GM21723 (cell line): Measurements from ENCODE around the gene CEP250.
"Not testable (repeated sequence)": the region's sequence is repeated elsewhere in the genome, so short reads cannot be mapped to it uniquely, and the experiment has no call there.

Experiments used
- ATAC-seq: cut with Tn5 transposase; IDR thresholded peaks from one replicate; pipeline ENCODE4 v1.9.1; 2021; ENCODE audit warnings: mild to moderate bottlenecking, moderate library complexity; ENCODE audit not compliant: unreplicated experiment

CEP250 gene

DNA sequence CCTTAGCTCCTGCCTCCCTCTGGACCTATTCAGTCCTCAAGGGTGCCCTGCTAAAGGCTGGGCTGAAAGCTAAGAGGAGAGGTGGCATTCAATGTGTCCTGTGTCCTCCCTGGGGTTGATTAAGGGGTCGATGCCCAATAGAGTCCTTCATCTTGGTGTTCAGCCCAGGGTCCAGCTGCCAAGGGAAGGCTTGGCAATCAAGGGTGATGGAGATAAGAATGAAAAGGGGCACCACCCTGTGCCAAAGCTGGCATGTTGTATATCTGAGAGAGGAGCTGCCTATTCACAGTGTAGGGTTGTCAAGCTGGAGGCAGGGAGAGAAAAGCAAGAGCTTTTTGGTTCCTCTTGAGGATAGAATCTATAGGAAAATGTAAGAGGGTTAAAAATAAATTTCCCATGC is 61.7 kb downstream of the CEP250 start:
- ATAC-seq, result no peak

DNA sequence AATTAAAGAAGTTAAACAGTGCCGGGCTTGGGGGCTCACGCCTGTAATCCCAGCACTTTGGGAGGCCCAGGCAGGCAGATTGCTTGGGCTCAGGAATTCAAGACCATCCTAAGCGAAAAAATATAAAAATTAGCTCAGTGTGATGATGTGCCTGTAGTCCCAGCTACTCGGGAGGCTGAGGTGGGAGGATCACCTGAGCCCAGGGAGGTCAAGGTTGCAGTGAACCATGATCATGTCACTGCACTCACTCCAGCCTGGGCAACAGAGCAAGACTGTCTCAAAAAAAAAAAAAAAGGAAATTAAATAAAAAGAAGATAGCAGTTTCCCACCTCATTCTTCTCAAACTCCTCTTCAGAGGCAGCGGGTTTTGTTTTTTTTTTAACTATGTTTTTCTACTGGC is 62.4 kb downstream of the CEP250 start:
- not testable (repeated sequence) for ATAC-seq

DNA sequence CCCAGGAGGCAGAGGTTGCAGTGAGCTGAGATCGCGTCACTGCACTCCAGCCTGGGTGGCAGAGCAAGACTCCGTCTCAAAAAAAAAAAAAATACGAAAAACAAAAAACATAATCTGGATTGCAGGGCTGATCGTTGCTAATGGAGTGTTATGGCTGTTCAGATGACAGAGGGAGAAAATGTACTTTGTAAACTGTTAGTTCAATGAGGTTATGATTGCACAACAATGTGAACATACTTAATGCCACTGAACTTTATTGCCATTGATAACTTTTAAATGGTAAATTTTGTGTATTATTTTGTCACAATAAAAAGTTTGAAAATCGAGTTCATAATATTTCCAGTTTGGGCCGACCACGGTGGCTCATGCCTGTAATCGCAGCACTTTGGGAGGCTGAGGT is 63.6 kb downstream of the CEP250 start:
- ATAC-seq, result no peak

DNA sequence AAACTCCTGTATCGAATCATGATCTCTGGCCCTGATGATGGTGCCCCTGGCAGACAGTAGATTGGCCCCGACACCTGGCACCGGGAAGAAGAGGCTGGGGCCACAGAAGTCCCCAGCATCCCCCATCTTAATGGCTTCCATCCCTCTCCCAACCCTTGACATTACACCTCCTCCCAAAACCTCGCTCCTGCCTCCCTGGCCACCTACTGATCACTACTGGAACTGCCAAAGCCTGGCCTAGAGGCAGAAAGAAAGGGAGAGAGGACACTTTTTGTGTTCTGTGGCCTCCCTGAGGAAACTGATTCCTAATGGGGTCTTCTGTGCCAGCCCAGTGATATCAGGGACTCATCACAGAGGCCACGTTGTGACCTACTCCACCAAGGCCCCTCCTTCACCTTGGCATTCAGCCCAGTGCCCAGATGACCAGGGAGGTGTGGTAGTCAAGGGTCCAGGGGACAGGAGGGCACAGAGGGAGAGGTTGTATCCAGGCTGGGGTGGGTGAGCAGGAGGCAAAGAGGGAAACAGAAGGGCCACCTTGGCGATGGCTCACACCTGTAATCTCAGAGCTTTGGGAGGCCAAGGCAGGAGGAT is 68.0 kb downstream of the CEP250 start:
- no peak for ATAC-seq

DNA sequence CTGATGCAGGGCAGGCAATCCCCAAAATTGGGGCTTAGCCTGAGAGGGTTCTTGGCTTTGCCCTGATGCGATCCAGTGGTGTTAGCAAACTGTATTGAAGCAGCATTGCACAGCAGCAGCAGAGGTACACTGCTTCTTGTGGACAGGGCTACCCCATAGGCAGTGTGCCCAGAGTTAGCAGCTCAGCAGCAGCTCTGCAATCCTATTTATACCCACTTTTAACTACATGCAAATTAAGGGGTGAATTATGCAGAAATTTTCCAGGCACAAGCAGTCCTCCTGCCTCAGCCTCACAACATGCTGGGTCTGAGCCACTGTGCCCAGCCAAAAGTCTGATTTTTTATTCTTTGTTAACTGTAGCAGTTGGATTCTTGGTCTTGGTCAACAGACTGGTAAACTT is 70.2 kb downstream of the CEP250 start:
- ATAC-seq, result no peak

DNA sequence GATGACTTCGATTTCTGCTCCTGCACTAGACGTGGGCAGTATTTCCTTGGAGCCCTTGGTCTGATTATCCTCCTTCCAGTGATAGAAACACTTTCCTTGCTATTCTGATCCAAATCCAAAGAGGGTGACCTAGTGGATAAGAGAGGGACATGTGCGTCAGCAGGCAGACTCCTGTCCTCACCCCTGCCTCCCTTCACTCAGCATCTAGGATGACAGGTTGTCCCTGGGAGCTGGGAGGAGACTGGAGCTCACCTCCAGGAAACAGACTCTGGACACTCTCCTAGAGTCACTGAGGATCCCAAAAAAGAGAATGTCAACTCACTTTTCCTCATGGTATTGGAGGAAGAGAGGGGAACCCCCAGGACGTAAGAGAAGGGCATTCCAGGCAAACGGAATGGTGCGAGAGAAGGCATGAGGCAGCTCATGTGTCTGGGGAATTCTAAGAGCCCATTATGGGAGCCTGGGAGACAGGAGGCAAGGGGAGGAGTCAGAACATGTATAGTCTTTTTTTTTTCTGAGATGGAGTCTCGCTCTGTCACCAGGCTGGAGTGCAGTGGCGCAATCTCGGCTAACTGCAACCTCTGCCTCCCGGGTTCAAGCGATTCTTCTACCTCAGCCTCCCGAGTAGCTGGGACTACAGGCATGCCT is 71.8 kb downstream of the CEP250 start:
- ATAC-seq, result no peak

DNA sequence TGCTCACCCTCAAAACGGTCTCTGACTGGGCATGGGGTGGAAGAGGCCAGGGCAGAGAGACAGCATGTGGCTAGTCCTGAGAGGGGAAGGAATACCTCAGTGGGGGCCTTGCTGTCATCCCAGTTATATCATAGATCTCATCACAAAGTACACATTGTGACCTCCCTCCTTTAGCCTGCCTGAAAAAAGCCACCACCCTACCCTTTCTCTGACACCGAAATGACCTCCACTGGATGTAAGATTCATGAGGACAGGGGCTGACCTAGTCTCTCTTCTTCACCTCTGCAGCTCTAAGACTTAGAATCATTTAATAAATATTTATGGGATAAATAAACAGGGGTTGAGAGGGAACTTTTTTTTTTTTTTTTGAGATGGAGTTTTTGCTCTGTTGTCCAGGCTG is 74.2 kb downstream of the CEP250 start, which contains the start of gene C20orf173:
Gene C20orf173 (minus strand): TSS at position 101 of the 400 bp plus-strand sequence. CDS start 279 bp downstream, outside the sequence.
- ATAC-seq, result no peak

DNA sequence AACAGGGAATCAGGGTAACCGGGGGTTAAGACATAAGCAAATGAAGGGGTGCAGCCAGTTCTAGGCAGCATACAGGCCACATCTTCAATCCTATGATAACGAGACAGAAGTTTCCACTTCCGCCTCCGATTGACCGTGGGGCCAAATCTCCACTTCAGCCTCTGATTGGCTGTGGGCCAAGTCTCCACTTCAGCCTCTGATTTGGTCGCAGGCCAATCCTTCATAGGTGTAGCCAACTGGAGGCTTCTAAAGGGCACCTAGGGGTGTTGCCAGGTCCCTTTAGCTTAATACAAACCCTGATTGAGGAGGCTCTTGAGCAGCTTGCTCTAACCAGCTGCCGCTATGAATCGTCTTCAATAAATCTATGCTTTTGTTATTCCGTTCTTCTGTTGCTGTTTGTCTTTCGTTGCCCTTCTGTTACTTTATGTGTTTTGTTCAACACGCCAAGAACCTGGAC is 84.4 kb downstream of the CEP250 start:
- ATAC-seq, result peak; percentile 65

DNA sequence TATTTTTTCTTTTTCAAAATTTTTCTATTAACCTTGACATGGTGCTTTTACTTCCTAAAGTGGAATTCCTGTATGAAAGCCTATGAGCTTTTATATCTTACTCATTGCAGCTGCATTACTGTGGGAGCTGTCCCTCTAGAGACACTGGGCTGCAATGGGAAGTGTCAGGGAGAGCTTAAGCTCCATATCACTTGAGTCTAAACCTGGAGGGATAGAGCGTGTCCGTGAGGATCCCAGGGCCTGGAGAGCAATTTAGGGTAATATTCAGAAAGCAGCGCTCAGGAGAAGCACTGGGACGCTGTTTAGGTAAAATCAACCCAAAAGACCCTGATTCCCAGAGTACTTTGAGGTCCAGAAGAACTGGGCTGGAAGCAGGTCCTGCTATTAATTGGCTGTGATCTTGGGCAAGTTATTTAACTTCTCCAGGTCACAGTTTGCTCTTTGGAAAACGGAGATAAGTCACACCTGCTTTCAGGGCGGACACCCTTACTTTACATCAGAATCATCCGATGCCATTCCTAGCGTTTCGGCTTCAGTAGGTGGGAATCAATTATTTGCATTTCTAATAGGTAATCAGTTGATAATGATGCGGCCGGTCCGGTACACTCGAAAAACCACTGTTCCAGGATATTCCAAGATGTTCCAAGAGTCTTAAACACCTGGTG is 85.9 kb downstream of the CEP250 start:
- ATAC-seq, result no peak

DNA sequence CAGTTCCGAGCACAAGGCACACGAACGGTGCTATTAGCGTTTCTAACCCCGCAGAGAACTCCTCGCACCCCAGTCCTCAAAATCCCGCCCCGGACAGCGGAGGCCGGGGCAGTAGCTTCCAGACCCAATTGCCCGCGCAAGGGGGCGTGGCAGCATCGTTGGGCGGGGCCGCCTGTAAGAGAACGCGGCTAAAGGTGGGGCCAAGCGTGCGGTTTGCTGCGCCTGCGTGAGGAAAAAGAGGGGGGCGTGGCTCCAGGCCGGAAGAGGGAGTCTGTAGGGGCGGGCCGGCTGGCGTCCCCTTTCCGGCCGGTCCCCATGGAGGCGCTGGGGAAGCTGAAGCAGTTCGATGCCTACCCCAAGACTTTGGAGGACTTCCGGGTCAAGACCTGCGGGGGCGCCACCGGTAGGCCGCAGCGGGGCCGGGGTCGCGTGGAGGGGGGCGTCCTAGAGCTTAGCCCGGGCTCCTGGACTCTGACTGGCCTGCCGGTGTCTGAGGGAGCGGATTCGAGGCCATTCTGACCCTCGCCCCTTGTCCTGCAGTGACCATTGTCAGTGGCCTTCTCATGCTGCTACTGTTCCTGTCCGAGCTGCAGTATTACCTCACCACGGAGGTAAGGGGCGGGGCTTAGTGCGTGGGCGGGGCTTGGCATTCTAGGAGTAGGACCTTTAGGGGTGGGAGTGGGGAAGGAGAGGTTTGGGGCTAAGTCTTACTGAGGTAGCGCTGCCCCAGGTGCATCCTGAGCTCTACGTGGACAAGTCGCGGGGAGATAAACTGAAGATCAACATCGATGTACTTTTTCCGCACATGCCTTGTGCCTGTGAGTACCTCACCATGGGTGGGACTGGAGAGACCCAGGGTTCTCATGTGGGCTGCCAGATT is 86.6 kb downstream of the CEP250 start, which contains the start of gene ERGIC3:
Gene ERGIC3 (plus strand): TSS at position 296 of the 880 bp plus-strand sequence. CDS start 20 bp downstream, at position 316.
- peak; percentile 84 for ATAC-seq

DNA sequence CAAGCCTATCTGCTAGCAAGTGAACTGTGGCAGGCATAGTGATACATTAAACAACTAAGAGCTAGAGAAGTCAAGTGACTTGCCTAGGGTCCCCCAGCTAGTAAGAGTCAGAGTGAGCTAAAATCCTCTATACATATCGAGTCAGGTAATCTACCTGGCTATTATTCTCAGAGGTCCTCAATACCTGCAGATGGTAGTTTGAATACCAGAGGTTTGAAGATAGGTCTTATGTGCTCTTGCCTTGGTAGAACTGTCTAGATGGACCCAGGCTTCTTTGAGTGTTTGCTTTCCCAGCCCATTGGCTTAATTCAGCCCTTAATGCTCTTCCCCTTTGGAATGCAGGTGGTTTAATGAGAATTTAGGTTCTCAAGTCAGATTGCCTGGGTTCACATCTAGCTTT is 87.6 kb downstream of the CEP250 start:
- no peak for ATAC-seq

DNA sequence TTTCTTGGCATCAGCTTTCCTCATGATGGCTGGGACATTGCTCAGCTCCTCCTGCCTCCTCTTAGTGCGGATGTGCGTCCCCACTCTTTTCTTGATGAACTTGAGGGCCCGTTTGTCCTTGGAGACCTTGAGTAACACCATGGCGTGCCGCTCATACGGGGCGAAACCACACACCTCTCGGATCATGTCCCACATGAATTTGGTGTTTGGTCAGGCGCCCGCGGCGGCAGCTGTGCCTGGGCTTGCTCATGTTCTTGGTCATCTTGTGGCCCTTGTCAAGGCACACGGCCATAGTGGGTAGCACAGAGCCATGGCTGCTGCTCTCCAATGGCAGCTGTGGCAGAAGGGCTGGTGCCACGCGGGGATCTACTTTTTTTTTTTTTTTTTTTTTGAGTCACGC is 89.0 kb downstream of the CEP250 start:
- no peak for ATAC-seq

DNA sequence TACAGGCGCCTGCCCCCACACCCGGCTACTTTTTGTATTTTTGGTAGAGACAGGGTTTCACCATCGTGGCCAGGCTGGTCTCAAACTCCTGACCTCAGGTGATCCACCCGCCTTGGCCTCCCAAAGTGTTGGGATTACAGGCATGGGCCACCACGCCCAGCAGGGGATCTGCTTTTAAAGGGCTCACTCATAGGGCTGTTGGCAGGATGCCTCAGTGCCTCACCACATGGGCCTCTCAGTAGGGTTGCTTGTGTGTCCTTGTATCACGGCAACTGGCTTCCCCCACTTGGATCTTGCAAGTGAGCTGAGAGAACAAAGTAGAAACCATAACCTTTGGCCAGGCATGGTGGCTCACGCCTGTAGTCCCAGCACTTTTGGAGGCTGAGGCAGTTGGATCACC is 89.5 kb downstream of the CEP250 start:
- not testable (repeated sequence) for ATAC-seq

DNA sequence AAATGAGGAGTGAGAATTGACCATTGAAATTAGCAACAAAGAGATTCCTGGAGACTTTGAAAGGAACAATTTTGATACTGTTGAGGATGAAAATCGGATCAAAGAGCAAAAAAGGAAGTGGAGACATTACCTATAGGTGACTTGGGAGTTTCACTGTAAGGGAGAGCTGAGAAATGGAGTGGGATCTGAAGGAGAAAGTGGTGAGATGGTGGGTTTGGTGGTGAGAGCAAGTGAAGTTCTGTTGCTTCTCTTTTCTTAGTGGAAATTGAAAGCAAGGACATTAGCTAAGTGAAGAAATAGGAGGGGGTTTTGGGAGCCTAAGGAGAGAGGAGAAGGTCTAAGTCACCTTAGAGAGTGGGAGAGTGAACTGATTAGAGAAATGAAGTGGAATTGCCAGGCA is 90.7 kb downstream of the CEP250 start:
- ATAC-seq, result no peak

DNA sequence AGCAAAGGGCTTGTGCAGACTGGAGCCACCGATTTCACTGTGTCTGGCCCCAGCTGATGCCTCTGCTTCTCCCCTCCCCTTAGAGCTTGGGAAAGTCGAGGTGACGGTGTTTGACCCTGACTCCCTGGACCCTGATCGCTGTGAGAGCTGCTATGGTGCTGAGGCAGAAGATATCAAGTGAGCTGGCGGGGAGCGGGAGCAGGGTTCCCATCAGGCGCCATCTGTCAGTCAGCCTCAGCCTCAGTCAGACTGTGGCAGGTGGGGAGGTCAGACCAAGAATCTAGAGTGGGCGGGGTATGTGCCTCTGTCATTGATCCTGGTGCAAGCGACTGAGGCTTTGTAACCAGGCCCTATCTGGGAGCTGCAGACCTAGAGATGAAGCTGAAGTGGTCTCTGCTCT is 91.9 kb downstream of the CEP250 start:
- no peak for ATAC-seq

DNA sequence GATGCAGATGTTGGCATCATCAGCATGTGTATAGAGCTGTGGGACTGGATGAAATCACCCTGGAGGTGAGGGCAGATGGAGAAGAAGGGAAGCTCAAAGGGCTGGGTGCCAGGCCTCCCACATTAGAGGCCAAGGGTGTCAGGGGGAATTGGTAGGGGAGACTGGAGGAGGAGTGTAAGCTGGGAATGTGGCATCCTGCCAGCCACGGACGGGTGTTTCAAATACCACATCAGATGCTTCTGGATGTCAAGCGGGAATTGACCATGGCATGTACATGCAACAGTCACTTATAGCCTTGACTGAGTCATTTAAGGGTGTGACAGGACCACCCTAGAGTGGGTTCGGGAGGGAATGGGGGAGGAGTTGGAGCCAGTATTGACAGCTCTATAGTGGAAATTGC is 96.1 kb downstream of the CEP250 start:
- no peak for ATAC-seq

DNA sequence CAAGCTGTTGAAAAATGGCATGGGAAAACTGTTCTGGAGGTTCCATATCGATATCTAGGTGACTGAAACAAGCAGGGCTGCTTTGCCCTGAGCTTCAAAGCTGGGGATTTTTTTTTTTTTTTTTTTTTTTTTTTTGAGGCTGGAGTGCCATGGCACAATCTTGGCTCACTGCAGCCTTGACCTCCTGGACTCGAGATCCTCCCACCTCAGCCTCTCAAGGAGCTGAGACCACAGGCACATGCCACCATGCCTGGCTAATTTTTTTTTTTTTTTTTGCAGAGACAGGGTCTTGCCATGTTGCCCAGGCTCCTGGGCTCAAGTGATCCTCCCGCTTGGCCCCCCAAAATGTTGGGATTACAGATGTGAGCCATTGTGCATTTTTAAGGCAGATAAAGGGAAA is 97.5 kb downstream of the CEP250 start:
- ATAC-seq, result no peak

DNA sequence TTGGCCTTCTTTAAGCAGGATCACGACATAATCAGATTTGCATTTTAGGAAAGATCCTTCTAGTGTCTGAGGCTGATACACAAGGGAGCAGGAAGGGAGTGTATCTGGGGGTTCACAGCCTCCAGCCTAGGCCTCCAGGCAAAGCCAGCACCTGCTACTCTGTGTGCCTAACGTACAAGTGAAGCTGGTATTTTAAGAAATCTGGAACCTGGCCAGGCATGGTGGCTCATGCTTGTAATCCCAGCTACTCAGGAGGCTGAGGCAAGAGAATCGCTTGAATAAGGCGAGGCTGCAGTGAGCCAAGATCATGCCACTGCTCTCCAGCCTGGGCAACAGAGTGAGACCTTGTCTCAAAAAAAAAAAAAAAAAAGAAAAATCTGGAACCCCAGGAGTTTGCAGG is 100.1 kb downstream of the CEP250 start:
- not testable (repeated sequence) for ATAC-seq

DNA sequence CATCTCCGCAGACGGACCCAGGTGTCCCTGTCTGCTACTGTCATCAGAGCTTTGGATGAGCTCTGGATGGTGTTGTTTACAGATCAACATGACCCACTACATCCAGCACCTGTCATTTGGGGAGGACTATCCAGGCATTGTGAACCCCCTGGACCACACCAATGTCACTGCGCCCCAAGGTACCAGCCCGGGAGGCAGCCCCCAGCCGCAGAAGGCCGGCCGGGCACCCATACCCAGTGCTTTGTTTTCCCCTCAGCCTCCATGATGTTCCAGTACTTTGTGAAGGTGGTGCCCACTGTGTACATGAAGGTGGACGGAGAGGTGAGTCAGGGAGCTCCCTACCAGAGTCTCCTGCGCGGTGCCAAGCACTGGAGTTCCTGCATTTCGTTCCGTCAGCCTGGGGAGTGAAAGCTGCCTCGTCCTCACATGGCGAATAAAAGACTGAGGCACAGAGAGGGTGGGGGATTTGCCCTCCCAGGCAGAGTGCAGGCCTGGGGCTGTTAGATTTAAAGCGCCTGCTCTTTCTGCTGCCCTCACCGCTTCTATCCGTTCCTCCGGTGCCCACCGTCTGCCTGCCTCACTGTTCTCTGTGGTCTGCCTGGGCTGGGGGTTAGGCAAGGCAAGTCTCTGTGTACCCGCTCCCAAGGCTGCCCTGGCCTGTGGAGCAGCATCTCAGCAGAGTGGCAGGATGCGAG is 100.7 kb downstream of the CEP250 start:
- ATAC-seq, result no peak

DNA sequence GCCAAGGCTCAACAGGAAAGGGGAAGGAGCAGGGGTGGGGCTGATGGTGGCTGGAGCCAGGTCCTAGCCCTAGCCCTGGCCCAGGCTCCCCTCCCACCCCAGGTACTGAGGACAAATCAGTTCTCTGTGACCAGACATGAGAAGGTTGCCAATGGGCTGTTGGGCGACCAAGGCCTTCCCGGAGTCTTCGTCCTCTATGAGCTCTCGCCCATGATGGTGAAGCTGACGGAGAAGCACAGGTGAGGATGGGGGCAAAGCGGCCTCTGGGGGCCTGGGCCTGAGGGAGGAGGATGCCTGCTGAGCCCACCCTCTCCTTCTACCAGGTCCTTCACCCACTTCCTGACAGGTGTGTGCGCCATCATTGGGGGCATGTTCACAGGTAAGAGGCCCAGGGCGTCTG is 101.5 kb downstream of the CEP250 start:
- ATAC-seq, result no peak

DNA sequence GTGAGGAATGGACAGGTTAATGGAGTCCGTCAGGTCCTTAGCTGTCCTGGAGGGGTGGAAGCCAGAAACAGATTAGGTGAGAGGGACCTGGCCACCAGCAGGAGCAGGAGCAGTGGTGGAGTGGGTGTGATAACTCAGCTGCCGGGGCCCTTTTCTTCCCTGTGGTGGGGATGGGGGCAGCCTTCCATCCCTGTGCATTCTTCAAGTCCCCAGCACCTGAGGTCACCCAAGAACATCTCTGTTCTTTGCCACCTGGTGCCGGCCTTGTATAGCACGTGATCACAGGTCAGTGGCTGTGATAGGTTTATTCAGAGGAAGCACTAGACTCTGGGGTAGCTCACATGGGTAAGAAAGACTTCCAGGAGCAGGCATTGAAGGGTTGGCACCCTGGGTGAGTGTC is 103.1 kb downstream of the CEP250 start:
- no peak for ATAC-seq
